Measurements from ENCODE around the gene MT1H.
A peak's percentile ranks its signal among the peaks of the same experiment; 100 is the strongest.
"Not testable (repeated sequence)": the region's sequence is repeated elsewhere in the genome, so short reads cannot be mapped to it uniquely, and the experiment has no call there.

The MT1H gene

DNA sequence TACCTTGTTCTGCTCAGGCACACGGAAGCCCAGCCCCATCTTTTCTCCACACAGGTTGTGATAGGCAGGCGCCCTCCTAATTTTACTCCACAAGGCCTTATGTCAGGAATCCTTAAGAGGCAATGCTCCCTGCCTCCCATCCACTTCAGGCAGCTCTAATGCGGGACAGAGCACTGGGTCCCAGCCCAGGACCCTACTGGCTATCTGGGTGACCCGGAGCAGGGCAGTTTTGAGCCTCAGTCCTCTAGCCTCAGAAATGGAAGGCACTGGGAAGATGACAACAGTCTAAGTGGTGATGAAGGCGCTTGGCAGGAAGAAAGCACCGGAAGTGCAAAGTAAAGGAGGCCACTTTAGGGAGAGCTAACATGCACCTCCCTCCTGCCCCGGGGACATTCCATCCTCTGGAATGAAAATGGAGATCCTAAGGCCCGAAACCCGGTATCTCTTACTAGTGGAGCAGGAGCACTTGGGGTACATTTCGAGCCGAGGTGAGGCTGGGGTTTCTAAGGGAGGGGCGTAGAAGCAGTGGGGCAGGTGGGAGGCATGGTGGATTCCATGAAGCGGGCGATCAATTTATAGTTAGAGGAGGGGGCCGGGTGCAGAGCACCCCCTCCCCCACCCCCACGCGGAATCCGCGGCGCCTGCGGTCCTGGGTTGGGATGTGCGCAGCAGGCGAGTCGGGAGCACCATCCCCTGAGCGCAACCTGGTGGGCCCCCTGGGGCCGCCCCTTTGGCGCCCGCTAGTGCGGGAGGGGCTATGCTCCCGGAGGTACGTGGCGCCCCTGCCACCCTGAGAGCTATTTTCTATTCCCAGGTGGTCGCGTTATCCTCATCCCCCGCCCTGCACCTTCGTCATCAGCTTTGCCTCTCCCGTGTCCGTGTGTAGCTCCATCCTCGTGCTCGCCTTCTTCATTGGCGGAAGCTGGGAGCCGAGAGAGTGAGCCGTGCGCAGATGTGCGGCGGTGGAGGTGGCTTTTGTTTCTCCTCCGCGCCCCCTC, 7.0 kb upstream of the MT1H start:
- DNase-seq (ENCODE audit: extremely low read depth in 1 of 2, low read depth in 1 of 2) = no peak

- no peak for DNase-seq (ENCODE audit: extremely low read depth in 1 of 2, low read depth in 1 of 2)
Observed at GRCh38 chr16:56664506-56664905, 5.1 kb upstream of the MT1H start.

- not testable (repeated sequence) for DNase-seq (ENCODE audit: extremely low read depth in 1 of 2, low read depth in 1 of 2)
Observed at GRCh38 chr16:56665286-56666261, 4.0 kb upstream of the MT1H start.

- no peak for DNase-seq (ENCODE audit: extremely low read depth in 1 of 2, low read depth in 1 of 2)
Observed at GRCh38 chr16:56667581-56668571, 1.7 kb upstream of the MT1H start, which contains the start of gene MT1G. TSS of gene MT1G (minus strand) at chr16:56668065. CDS start at chr16:56667993, 72 bp downstream.

DNA sequence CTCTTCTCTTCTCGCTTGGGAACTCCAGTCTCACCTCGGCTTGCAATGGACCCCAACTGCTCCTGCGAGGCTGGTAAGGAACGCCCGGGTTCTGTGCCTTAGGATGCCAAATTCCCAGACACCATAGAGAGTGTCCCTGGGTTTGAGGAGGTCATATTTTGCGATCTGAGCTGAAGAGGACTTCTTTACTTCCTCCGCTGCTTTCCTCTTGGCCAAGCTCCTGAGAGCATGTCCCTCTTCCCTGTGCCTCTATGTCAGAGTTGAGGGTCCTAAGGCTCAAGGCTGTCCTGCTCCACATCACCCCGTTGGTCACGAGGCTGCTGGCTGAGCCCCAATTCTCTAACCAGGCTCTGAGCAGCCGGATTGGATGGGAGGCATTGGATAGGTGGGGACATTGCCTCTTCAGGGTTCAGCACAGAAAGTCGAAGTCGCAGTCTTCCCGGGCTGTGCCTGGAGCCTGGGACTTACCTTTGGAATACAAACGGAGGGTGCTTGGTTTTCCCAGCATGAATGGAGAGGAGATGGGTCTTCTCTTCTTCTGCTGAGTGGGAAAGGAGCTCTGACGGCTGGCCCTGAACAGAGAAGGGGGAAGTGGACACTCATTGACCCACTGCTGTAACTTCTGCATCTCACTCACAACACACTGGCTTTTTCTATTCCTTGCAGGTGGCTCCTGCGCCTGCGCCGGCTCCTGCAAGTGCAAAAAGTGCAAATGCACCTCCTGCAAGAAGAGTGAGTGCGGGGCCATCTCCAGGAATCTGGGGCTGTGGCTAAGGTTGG, 416 bp downstream of the MT1H start:
- DNase-seq (ENCODE audit: extremely low read depth in 1 of 2, low read depth in 1 of 2) = no peak

GRCh38 chr16:56670620-56670934, 963 bp downstream of the MT1H start:
- no peak for DNase-seq (ENCODE audit: extremely low read depth in 1 of 2, low read depth in 1 of 2)

- DNase-seq (ENCODE audit: extremely low read depth in 1 of 2, low read depth in 1 of 2) = not testable (repeated sequence)
Observed at GRCh38 chr16:56671691-56672090, 2.1 kb downstream of the MT1H start.

DNA sequence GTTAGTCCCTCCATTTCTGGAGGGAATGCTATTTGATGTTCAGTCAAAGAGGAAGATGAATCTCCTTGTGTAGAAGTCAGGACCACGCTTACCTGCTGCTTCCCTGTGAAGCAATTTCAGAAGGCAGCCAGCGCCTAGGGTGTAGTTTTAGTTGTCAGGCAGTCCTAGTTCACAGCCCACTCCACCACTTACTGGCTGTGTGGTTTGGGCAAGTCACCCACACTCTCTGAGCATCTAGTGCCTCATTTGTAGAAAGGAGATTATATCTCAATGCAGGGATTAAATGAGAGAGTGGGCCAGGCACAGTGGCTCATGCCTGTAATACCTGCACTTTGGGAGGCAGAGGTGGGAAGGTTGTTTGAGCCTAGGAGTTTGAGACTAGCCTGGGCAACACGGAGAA, 2.6 kb downstream of the MT1H start:
- not testable (repeated sequence) for DNase-seq (ENCODE audit: extremely low read depth in 1 of 2, low read depth in 1 of 2)

GRCh38 chr16:56672761-56673536, 3.3 kb downstream of the MT1H start:
- DNase-seq (ENCODE audit: extremely low read depth in 1 of 2, low read depth in 1 of 2) = no peak

- DNase-seq (ENCODE audit: extremely low read depth in 1 of 2, low read depth in 1 of 2) = no peak
Observed at GRCh38 chr16:56673921-56674320, 4.3 kb downstream of the MT1H start.

DNA sequence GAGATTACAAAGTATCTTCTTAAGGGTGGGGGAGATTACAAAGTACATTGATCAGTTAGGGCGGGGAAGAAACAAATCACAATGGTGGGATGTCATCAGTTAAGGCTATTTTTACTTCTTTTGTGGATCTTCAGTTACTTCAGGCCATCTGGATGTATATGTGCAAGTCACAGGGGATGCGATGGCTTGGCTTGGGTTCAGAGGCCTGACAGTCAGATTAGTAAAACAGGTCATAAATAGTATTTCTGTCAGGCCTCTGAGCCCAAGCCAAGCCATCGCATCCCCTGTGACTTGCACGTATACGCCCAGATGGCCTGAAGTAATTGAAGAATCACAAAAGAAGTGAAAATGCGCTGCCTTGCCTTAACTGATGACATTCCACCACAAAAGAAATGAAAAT, 5.0 kb downstream of the MT1H start:
- not testable (repeated sequence) for DNase-seq (ENCODE audit: extremely low read depth in 1 of 2, low read depth in 1 of 2)

- DNase-seq (ENCODE audit: extremely low read depth in 1 of 2, low read depth in 1 of 2) = no peak
Observed at GRCh38 chr16:56675685-56676210, 6.1 kb downstream of the MT1H start.

- DNase-seq (ENCODE audit: extremely low read depth in 1 of 2, low read depth in 1 of 2) = no peak
Observed at GRCh38 chr16:56677474-56677873, 7.9 kb downstream of the MT1H start.

DNA sequence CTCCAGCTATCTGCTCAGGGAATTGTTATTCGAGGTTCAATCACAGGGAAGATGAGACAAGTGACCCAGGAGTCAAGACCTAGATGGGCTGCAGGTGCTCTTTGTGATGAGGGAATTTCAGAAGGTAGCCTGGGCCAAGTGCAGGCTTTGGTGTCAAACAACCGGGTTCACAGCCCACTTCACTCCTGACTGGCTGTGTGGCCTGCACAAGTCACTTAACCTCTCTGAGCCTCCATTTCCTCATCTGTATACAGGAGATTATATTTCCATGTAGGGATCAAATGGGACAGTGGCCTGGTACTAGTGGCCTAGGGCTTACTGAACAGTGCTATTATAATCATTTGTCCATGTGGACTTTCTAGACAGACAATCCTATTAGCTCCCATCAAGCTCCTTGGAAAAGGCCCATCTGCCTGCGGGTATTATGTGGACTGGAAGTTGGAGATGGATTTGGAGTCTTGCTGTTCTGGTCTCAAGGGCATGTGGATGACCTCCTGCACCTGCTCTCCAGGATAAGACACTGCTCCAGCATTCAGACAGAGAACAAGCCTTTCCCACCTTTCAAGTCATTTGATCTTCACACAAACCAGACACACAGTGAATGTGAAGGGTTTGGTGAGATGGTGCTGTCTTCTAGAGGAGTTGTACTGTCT, 9.6 kb downstream of the MT1H start:
- DNase-seq (ENCODE audit: extremely low read depth in 1 of 2, low read depth in 1 of 2) = no peak

DNA sequence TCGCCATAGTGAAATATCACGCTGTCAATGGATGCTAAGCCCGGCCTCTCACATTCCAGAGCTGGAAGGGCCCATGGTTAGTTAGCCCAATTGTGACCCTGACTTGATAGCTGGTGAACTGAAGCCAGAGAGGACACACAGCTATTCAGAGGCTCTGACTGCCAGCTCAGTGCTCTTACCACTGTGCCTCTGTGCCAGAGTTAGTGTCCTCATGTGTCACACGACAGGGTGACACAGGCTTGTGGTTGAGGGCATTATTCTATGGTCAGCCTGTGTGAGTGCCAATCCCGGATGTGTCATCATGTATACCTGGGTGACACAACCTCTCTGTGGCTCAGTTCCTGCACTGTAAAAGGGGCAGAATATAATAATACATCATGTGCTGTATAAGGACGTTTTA, 10.2 kb downstream of the MT1H start:
- no peak for DNase-seq (ENCODE audit: extremely low read depth in 1 of 2, low read depth in 1 of 2)

GRCh38 chr16:56681939-56682702, 12.5 kb downstream of the MT1H start, which contains the start of gene MT1X:
TSS of gene MT1X (plus strand) at chr16:56682470. CDS start at chr16:56682541, 71 bp downstream.
- peak; percentile 66 to 83 for DNase-seq (ENCODE audit: extremely low read depth in 1 of 2, low read depth in 1 of 2)
